Activated T-cell treated with anti-CD3 and anti-CD28 coated beads, Interleukin-2, amount 50 U/mL, for 48 hours (primary cell): Measurements from ENCODE around the gene PHGDH.
A peak's percentile ranks its signal among the peaks of the same experiment; 100 is the strongest.
"Not testable (repeated sequence)": the region's sequence is repeated elsewhere in the genome, so short reads cannot be mapped to it uniquely, and the experiment has no call there.

Experiments
- DNase-seq, 2 experiments: peaks; one replicate each; pipeline ENCODE4 v3.0.0-alpha.2; 2020

Gene PHGDH

DNA sequence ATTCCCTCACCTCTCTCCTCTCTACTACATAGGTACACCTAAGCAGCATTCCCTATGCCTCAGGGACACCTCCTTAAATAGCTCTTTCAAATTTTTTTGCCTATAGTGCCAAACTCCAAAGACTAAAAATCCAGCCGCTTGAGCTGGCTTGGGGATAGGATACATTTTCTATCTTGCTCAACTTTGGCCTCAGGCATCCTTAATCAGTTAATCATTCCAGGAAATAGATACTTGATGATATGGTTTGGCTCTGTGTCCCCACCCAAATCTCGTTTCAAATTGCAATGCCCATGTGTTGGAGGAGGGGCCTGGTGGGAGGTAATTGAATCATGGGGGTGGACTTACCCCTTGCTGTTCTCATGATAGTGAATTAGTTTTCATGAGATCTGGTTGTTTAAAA is 11.4 kb upstream of the PHGDH start:
- DNase-seq: no peak

DNA sequence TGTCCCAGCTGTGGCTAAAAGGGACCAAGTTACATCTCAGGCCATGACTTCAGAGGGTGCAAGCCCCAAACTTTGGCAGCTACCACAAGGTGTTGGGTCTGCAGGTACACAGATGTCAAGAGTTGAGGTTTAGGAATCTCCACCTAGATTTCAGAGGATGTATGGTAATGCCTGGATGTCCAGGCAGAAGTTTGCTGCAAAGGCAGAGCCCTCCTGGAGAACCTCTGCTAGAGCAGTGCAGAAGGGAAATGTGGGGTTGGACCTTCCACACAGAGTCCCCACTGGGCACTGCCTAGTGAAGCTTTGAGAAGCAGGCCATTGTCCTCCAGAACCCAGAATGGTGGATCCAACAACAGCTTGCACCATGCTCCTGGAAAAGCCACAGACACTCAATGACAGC is 10.1 kb upstream of the PHGDH start:
- DNase-seq: no peak

DNA sequence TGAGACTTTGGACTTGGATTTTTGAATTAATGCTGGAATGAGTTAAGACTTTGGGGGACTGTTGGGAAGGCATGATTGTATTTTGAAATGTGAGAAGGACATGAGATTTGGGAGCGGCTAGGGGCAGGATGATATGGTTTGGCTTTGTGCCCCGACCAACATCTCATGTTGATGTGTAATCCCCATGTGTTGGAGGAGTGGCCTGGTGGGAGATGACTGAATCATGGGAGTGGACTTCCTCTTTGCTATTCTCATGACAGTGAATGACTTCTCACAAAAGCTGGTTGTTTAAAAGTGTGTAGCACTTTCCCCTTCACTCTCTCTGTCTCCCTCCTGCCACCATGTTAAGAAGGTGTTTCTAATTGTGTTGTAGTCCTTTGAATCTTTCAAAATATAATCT is 9.3 kb upstream of the PHGDH start:
- no peak for DNase-seq

DNA sequence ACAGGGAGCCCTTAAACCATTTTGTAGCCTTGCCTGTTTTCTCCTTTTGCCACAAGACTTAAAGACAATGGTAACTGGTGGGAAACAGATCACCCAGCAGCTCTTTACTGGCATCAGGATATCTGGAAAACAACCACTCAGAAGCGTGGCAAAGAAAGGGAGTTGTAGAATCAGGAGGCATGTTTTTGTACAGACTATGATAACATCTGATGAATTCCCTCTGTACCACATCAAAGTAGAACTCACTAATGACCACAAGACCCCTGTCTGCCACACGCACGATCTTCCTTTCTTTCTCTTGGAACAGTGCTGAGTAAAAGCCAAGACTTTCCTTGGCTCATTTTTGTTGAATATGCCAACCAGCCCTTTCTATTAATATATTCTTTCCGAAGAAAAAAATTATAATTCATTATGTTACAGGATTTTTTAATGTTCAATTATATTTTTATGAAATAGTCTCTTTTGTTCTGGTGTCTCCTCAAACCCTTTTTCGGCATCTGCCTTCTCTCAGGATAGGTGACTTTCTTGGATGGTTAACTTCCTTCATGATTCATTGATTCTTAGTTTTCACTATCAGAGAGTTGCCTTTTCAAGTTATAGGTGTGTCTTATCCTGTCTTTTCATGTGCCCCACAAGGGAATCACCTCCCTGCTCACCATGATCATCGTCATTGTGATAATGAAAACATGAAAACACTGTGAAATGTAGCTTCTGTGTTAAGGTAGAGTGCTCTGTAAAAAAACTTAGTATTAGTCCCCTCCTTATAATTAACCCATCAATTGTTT is 7.9 kb upstream of the PHGDH start:
- DNase-seq: no peak

DNA sequence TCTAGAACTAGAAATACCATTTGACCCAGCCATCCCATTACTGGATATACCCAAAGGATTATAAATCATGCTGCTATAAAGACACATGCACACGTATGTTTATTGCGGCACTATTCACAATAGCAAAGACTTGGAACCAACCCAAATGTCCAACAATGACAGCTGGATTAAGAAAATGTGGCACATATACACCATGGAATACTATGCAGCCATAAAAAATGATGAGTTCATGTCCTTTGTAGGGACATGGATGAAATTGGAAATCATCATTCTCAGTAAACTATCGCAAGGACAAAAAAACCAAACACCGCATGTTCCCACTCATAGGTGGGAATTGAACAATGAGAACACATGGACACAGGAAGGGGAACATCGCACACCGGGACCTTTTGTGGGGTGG is 5.1 kb upstream of the PHGDH start:
- not testable (repeated sequence) for DNase-seq

DNA sequence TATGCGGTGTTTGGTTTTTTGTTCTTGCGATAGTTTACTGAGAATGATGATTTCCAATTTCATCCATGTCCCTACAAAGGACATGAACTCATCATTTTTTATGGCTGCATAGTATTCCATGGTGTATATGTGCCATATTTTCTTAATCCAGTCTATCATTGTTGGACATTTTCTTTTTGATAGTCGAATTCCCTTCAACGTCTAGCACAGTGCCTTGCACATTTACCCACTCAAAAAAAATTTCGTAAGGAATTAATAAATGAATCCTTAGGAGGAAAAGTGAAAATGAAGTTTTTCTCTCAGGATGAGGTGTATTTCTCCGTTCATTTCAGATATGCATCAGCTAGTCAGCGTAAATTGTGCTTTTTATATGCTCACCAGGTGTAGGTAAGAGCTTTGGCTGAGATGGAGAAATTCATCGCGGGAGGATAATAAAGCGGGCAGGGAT is 354 bp upstream of the PHGDH start:
- not testable (repeated sequence) for DNase-seq

DNA sequence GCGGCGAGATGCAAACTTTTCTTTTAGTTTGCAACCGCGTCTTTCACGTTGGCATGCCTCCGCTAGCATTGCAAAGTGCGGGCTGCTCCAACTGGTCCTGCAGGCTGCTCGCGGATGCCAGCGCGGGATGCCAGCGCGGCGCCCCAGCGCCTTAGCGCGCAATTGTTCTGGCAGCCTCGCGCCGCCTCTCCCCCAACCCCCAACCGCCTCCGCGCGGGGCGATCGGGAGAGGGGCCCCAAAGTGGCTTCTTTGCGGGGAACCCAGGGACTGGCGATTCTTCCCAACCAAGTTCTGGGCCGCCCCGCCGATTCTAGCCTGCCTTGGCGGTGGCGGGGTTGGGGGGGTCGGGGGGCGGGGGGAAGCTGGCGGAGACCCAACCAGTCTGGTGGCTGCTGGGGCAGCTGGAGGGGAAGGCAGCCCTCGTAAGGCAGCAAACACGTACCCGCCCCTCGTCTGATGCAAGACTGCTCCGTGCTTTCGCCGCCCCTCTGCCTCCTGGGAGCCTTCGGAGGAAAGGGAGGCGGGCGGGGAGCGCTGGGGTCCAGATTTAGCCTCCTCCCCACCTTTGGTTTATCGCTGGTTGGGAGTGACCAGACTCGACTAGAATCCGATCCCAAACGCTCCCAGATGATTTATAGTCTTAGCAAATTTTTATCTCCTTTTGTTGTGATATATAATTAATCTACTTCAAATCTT is 756 bp downstream of the PHGDH start:
- DNase-seq: peak; percentile 64 to 73

DNA sequence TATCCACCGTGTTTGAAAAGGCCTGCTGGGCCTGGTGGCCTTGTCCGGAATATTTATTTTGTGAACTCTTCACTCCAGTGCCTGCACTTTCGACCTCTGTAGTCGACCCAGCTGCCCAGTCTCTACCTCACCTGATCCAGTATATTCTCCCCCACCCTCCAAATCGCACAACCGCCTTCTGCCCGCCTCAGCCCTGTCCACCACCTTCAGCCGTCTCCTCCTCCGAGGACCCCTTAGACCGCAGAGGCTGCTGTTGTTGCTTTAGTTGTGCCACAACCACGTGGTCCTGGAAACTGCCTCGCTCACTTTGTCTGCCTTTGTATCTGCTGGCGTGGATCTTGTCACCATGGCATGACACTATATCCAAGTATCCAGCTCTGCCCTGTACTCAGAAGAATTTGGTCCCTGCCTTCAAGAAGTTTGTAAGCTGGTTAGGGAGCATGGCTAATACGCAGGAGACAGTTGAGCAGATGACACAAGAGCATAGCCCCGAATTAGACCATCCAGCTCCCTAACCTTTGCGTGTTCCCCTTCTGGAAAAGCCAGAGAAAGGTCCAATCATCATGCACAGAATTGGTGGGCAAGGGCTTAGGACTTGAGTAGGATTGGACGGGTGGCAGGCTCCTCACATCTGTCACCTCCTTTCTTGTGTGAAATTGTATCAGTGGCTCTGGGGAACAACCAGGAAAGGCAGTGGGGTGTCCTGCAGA is 1.5 kb downstream of the PHGDH start:
- DNase-seq: no peak

DNA sequence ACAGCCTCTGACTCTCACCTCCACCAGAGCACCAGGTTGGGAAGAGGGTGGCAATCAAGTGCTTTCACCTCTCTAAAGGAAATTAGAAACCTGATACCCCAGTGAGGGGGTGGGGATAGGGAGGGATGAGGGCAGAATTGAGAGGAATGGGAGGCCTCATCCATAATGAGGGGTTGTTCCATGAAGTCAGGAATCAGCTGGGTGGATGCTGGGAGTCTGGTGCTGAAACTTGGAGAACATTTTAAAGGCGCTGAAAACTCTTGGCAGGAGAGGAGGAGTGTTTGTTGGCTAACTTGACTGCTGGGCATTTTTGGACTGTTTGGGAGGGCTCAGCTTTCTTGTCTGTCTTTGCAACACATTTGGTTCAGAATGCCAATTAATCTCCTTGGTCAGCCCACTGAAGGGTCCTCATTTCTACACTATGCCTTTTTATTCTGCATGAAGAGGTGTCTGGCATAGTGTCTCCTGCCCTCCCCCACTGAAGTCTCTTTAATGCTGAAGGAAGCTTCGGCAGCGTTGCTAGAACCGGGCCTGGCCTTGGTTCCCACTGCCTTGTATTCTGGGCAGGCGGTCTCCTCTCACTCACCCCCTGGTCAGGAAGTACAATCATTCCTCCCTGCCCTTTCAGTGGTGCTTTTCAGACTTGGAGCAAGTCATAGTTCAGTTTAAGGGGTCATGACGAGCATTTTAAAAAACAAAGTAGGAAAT is 2.2 kb downstream of the PHGDH start:
- no peak for DNase-seq

DNA sequence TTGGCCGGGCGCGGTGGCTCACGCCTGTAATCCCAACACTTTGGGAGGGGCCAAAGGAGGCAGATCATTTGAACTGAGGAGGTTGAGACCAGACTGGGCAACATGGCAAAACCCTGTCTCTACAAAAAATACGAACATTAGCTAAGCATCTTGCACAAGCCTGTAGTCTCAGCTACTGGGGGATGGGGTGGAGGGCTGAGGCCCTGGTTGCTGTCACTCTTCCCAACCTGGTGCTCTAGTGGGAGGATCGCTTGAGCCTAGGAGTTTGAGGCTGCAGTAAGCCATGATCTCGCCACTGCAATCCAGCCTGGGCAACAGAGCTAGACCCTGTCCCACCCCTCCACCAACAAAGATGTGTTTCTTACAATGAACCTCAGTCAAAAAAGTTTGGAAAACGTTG is 2.8 kb downstream of the PHGDH start:
- DNase-seq: no peak

DNA sequence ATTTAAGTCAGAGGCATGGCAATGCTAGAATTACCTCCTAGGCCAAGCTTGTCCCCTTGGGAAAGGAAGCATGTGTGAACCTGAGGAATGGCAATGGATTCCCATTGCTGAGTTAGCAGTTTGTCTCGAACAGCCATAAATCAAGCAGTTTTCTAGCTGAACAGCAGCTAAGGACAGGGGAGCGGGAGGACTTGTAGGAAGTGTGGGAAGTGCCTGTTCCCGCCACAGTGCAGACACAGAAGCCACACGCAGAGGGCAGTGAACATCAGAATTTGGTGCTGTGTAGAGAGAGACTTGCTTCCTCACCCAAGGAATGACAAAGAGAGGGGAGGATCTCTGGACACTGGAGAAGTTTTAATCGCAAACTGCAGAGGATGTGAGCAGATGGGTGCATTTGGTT is 3.8 kb downstream of the PHGDH start:
- no peak for DNase-seq

DNA sequence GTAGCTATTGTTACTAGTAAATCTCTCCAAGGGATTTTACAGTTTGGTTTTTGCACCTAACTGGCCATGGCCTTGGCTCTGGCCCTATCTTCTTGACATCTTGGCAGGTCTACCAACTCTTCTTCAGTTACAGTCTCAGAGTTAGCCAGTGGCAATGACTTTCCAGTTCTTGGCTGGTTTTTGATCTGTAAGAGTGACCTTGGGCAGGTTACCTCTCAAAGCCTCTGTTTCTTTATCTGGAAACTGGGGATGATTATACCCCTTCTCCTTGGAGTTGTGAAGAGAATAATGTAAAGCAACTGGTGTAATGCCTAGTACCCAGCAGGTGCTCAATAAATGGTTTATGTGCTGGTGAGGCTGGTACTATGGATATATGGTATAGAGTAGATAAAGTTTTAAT is 6.7 kb downstream of the PHGDH start:
- no peak for DNase-seq

DNA sequence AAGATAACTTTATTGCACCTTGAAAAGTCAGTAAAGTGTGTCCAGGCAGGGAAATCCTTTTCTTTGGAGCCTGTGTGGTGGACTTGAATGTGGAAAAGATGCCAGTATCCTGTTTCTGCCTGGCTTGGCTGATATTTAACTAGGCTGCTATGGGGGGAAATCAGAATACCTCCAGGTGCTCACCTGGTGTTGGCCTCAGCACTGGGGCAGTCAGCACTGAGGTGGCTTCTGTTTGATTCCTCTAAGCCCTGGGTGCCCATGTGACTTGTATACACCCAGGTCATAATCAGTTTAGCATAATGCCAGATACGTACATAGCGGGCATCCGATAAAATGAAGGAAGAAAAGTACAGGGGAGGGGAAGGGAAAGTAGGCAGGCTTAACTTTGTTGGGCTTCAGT is 7.2 kb downstream of the PHGDH start:
- no peak for DNase-seq

DNA sequence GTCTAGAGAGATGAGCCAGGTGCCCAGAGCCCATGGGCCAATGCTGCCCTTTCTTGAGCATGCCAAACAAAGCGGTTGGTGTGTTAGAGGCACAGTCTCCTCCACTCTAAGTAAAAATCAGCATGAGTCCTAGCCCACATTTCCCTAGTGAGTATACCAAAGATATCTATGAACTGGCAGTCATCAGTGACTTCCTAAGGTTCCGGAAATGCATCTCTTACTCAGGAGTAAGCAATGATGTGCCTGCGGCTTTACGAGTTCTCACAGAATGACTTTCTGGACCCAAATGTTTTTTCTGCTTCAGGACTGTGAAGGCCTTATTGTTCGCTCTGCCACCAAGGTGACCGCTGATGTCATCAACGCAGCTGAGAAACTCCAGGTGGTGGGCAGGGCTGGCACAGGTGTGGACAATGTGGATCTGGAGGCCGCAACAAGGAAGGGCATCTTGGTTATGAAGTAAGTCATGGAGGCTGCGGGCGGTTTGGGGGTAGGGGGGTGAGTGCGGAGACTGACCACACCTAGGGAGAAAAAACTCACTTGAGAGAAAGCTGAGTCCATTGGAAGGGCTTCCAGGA is 9.2 kb downstream of the PHGDH start:
- DNase-seq: no peak

DNA sequence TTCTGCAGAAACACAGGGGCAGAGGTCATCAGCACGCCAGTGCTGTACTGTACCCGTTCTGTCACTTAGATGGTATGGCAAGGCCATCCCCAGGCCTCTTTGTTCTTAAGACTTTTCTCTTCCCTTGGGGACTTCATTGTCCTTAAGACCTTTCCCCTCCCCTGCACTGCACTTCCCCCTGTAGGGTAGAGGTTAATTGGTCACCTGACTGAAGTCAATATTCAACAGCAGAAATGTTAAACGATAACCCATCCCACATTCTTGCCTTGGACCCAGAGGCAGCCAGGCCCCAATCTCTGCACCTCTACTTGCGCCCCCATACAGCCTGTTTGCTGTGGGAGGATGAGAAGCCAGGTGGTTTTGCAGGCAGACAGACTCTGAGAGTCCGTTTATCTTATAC is 10.2 kb downstream of the PHGDH start:
- no peak for DNase-seq

DNA sequence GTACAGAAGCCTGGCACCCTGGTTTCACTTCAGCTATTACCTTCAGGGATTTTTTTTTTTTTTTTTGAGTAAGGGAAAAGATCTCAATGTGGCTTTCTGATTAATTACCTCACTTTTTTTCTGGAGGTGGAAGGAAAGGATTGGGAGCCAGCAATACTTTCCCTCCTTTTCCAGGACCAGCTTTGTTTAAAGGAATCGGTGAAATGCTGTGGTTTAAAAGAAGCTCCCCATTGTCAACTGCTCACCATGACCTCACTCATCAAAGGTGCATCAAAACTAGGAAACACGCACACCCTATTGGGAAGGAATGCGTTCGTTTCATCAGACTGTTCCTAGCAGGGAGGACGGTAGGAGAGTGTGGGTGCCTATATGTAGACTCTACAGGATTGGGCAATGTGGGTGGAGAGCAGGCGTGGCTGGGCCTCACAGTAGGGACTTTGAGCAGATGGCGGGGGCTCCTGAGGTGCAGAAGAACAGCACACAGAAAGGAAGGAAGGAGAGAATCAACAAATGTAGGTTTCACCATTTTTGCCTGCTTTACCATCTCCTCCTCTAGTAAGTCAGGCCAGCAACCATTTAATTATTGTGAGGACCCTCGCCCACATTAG is 13.0 kb downstream of the PHGDH start:
- DNase-seq: peak in 1 of 2 experiments; percentile 1

DNA sequence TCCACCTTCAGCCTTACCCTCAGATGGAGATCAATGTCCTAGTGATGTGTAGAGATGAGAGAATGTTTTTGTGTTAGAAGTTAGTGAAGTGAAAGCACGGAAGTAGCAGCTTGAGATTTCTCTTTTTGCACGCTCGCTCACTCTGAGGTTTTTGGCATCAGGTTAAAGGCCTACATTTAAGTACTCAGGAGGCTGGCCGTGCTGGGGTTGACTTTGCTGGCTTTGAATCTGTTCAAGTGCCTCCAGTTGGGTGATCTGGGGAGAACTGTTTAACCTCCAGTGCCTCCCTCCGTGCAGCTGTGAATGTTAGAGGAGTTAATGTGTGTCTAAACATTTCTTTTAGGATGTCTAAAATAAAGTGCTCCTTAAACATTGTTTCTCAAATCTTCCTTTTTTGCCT is 13.9 kb downstream of the PHGDH start:
- peak in 1 of 2 experiments; percentile 10 for DNase-seq

DNA sequence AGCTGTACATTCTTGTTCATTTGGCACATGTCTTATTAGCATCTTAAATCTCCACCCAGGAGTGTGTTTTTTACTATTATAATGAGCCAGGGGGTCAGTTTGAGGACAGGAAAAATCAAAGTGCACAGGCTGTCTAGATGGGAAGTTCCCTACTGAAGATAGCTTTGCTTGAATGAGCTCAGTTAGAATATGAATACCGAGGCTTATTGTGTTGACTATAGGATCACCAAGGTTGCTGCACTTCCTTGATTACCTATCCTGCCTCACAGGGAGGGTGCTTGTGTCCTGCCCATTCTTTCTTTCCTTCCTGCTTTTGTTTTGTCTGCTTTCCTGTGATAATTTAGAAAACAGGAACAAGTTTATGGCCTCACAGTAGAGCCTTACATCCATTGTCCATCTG is 16.3 kb downstream of the PHGDH start:
- DNase-seq: no peak

DNA sequence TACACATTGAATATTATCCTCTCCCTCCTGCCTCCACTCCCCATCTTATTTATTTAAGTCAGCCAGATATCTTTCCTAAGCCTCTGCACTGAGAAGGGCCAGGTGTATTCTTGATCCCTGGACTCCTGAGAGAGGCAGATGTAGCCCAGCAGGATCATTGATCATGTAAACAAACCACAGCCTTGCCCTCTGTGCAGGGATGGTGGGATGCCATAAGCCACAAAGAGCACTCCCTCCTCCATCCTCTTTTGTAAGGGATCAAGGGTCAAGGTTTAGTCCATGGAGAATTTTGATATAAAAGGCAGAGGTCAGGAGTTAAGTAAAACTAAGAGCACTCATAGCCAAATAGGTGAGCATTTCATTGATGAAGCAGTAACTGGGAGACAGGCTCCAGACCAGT is 17.3 kb downstream of the PHGDH start:
- DNase-seq: peak in 1 of 2 experiments; percentile 0

DNA sequence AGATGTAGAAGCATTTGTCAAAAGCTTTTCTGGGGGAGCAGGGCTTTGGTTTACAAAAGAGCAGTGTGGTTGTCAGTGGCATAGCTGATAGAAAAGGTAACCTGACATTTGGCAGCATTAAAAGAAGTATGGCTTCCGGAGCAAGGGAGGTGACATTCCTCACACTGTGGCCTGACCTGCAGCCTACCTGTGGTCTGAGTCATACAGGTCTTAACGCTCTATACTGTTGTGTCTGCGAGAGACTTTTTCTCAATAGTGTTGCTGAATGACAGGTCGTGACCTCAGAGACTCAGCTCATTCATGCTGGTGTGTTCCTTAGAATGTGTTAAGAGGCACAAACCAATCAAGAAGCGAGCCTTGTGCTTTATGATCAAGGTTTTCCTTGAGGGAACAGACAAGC is 19.3 kb downstream of the PHGDH start:
- peak in 1 of 2 experiments; percentile 11 for DNase-seq

DNA sequence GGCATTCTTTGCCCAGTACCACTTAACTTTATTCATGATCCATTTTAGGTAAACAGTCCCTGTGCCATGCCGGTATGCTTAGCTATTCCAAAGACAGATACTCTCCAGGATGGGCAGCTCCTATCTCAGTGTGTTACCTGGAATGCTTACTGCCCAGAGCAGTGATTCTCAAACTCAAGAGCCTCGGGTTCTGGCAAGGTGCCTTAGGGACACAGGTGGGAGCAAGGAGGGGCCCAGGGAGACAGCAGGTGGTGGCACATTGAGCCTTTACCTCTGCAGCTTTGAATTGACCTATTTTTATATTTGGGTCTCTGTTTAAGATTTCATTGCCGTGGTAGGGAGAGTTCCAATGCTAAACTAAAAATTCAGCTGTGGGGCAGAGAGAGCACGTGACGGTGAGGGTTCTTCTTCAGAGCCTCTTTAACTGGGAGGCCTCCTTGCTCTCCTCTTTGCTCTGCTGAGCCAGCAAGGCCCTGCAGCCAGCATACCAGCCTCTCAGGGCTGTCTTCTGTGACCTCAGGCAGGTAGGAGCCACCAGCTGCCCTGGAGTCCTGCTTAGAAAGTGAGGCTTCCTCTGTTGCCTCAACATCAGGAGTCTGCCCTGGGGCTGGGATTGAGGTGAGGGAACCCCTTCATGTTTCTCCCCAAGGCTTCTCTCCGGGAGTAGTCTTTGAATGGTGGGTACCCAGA is 20.2 kb downstream of the PHGDH start:
- no peak for DNase-seq
